HepG2 (cell line): ENCODE data around the gene SLC28A1. TPM values are rescaled to one million over a fixed set of nuclear protein-coding genes. Genes with fewer than 3 reads are reported as not detected.

Experiments
- ATF7 ChIP-seq, 2 experiments: fragments of 450-650 bp in 1 of 2; sonication (generic) in 1 of 2; formaldehyde crosslinking in 1 of 2; IDR thresholded peaks; 2 replicates each; pipeline versions ENCODE4 v1.4.0 to v1.6.1; 2016 to 2020; ENCODE audit warnings: antibody characterized with exemption in 1 of 2, mild to moderate bottlenecking in 1 of 2, missing genetic modification reagents in 1 of 2
- CENPX ChIP-seq: sonication (generic); formaldehyde crosslinking; IDR thresholded peaks from 2 replicates; pipeline ENCODE4 v1.9.0; 2021; ENCODE audit warnings: mild to moderate bottlenecking, missing genetic modification reagents, moderate library complexity
- GFI1 ChIP-seq: sonication (generic); formaldehyde crosslinking; IDR thresholded peaks from 2 replicates; pipeline ENCODE4 v1.5.0; 2020; ENCODE audit warnings: missing genetic modification reagents, mild to moderate bottlenecking, borderline replicate concordance
- NCOR1 ChIP-seq: fragments of 200-600 bp; sonication (generic); IDR thresholded peaks from 2 replicates; pipeline ENCODE4 v1.7.0; 2017; ENCODE audit warnings: antibody characterized with exemption, low read length, borderline replicate concordance
- RXRB ChIP-seq: IDR thresholded peaks from 2 replicates; pipeline ENCODE4 v1.6.1; 2016; ENCODE audit warnings: borderline replicate concordance, missing genetic modification reagents, missing compliant biosample characterization
- SATB2 ChIP-seq: sonication (generic); formaldehyde crosslinking; IDR thresholded peaks from 2 replicates; pipeline ENCODE4 v1.5.0; 2020; ENCODE audit warnings: missing genetic modification reagents
- SYNCRIP ChIP-seq: fragments of 200-400 bp; formaldehyde crosslinking; IDR thresholded peaks from 2 replicates; pipeline ENCODE4 v1.6.1; 2018; ENCODE audit warnings: mild to moderate bottlenecking, low read depth, low read length; ENCODE audit not compliant: insufficient read depth
- ZFYVE20 ChIP-seq: sonication (generic); formaldehyde crosslinking; IDR thresholded peaks from 2 replicates; pipeline ENCODE4 v1.8.0; 2023; ENCODE audit warnings: low read depth, mild to moderate bottlenecking, moderate library complexity, missing genetic modification reagents, borderline replicate concordance
- polyA plus RNA-seq, 8 experiments: library from polyadenylated mRNA; depleted of rRNA in 3 of 8; stranded (reverse) in 7 of 8; unstranded in 1 of 8; fragments of >200 nt; fragmentation: Illumina TruSeq in 4 of 8; extraction: Trizol in 4 of 8; gene quantifications; 2 replicates each; pipeline versions ENCODE4 v1.2.1 to v1.2.3, GENCODE V29; 2011 to 2016; ENCODE audit warnings: low read depth in 4 of 8, missing spikeins in 1 of 8, mixed read lengths in 1 of 8; ENCODE audit not compliant: insufficient read depth in 1 of 8
- total RNA-seq, 5 experiments: library from RNA; depleted of rRNA; stranded (reverse); fragments of >200 nt; fragmentation: Illumina TruSeq; extraction: Trizol; gene quantifications; 2 replicates each; pipeline ENCODE4 v1.2.3, GENCODE V29; 2016; ENCODE audit warnings: low read depth in 1 of 5
- TF ChIP-seq, protein P1 (sequence below): sonication (generic); formaldehyde crosslinking; IDR thresholded peaks from 2 replicates; pipeline ENCODE4 v1.5.0; 2020; ENCODE audit warnings: missing genetic modification reagents, mild to moderate bottlenecking, borderline replicate concordance
- TF ChIP-seq, protein P2 (sequence below): sonication (generic); formaldehyde crosslinking; IDR thresholded peaks from 2 replicates; pipeline ENCODE4 v1.4.0; 2020; ENCODE audit warnings: mild to moderate bottlenecking, missing genetic modification reagents
- TF ChIP-seq, protein P3 (sequence below): sonication (generic); formaldehyde crosslinking; IDR thresholded peaks from 2 replicates; pipeline ENCODE4 v1.4.0; 2020; ENCODE audit warnings: missing genetic modification reagents
- TF ChIP-seq, protein P4 (sequence below): IDR thresholded peaks from 2 replicates; pipeline ENCODE4 v1.6.1; 2016; ENCODE audit warnings: mild to moderate bottlenecking

The SLC28A1 gene
- total and polyA plus RNA-seq, 2 of the 13 experiments (the other 11 are each of a cell fraction or from before 2014, with no cell fraction given): 0.31 to 5.8 TPM

DNA sequence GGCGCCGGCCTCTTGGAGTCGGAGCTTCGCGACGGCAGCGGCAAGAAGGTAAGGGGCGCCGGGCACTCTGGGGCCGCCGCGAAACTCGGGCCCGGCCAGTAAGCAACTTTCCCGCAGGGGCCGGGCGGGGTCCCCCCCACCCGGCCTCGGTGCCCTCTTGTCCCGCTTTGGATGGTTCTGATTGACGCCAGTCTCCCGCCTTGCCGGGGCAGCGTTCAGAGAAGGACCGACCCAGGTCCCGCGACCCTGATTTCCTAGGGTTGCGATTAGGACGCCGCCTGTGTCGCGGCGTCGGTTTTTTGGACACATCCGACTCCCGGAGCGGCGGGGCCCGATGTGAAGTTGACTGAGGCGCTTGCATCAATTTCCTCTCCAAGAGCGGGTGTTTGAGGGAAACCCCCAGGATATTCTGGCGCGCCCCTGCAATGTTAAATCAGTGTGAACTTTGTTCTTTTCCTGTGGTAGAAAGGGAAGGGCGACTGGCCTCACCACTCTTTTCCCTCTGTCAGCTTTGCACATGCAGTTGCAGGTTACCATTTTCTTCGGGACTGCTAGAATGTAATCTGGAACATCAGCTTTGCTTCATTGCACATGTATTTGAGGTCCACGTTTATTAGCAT lies 97.9 kb downstream of the SLC28A1 start (continued):
- TF ChIP-seq, protein P1, sequence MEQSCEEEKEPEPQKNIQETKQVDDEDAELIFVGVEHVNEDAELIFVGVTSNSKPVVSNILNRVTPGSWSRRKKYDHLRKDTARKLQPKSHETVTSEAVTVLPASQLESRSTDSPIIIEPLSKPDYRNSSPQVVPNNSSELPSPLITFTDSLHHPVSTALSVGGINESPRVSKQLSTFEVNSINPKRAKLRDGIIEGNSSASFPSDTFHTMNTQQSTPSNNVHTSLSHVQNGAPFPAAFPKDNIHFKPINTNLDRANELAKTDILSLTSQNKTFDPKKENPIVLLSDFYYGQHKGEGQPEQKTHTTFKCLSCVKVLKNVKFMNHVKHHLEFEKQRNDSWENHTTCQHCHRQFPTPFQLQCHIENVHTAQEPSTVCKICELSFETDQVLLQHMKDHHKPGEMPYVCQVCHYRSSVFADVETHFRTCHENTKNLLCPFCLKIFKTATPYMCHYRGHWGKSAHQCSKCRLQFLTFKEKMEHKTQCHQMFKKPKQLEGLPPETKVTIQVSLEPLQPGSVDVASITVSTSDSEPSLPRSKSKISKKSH (CRISPR knock-in tag): no peak
- TF ChIP-seq ATF7 (IDR thresholded peaks at IDR 0.05) (no peak), ATF7 (CRISPR knock-in tag; IDR thresholded peaks at IDR 0.05) (no peak), SATB2 (CRISPR knock-in tag) (no peak), ZFYVE20 (CRISPR knock-in tag) (no peak), NCOR1 (peak; percentile 43; the same call in 1 of the 2 replicates), CENPX (CRISPR knock-in tag) (no peak), SYNCRIP (no peak), GFI1 (peak; percentile 49), RXRB (peak; percentile 39; the same call in 1 of the 2 replicates)
- TF ChIP-seq, protein P2, sequence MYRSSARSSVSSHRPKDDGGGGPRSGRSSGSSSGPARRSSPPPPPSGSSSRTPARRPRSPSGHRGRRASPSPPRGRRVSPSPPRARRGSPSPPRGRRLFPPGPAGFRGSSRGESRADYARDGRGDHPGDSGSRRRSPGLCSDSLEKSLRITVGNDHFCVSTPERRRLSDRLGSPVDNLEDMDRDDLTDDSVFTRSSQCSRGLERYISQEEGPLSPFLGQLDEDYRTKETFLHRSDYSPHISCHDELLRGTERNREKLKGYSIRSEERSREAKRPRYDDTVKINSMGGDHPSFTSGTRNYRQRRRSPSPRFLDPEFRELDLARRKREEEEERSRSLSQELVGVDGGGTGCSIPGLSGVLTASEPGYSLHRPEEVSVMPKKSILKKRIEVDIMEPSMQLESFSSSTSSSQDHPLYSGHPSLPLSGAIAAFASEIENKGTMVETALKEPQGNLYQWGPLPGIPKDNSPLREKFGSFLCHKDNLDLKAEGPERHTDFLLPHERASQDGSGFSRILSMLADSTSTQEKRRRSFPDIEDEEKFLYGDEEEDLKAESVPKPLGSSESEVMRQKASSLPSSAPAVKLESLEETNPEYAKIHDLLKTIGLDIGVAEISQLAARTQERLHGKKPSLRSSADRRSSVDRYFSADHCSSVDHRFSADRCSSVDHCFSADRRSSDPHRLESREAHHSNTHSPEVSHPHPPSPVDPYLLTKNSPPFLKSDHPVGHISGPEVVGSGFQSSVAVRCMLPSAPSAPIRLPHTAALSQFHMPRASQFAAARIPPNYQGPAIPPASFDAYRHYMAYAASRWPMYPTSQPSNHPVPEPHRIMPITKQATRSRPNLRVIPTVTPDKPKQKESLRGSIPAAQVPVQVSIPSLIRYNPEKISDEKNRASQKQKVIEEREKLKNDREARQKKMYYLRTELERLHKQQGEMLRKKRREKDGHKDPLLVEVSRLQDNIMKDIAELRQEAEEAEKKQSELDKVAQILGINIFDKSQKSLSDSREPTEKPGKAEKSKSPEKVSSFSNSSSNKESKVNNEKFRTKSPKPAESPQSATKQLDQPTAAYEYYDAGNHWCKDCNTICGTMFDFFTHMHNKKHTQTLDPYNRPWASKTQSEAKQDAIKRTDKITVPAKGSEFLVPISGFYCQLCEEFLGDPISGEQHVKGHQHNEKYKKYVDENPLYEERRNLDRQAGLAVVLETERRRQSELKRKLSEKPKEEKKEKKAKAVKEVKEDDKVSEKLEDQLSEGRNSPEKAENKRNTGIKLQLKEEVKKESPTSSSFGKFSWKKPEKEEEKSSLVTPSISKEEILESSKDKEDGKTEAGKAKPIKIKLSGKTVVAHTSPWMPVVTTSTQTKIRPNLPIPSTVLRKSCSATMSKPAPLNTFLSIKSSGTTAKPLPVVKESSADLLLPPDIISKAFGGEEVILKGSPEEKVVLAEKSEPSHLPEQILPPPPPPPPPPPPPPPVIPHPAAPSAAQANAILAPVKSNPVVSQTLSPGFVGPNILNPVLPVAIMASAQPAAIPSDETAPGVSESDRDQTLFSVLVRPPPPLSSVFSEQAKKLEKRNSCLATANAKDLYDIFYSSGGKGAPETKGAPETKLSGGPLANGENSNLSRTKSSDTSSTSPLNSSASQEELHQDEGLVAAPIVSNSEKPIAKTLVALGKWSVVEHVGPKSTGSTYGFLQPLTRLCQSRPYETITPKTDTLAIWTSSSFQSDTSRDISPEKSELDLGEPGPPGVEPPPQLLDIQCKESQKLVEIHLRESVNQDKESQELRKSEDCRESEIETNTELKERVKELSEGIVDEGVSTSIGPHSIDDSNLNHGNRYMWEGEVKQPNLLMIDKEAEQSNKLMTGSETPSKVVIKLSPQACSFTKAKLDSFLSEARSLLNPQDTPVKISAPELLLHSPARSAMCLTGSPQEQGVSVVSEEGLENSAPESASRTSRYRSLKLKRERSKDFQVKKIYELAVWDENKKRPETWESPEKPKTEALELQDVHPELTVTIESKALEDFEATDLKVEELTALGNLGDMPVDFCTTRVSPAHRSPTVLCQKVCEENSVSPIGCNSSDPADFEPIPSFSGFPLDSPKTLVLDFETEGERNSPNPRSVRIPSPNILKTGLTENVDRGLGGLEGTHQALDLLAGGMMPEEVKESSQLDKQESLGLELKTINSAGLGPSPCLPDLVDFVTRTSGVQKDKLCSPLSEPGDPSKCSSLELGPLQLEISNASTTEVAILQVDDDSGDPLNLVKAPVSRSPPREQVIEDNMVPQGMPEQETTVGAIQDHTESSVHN: no peak
- TF ChIP-seq, protein P3, sequence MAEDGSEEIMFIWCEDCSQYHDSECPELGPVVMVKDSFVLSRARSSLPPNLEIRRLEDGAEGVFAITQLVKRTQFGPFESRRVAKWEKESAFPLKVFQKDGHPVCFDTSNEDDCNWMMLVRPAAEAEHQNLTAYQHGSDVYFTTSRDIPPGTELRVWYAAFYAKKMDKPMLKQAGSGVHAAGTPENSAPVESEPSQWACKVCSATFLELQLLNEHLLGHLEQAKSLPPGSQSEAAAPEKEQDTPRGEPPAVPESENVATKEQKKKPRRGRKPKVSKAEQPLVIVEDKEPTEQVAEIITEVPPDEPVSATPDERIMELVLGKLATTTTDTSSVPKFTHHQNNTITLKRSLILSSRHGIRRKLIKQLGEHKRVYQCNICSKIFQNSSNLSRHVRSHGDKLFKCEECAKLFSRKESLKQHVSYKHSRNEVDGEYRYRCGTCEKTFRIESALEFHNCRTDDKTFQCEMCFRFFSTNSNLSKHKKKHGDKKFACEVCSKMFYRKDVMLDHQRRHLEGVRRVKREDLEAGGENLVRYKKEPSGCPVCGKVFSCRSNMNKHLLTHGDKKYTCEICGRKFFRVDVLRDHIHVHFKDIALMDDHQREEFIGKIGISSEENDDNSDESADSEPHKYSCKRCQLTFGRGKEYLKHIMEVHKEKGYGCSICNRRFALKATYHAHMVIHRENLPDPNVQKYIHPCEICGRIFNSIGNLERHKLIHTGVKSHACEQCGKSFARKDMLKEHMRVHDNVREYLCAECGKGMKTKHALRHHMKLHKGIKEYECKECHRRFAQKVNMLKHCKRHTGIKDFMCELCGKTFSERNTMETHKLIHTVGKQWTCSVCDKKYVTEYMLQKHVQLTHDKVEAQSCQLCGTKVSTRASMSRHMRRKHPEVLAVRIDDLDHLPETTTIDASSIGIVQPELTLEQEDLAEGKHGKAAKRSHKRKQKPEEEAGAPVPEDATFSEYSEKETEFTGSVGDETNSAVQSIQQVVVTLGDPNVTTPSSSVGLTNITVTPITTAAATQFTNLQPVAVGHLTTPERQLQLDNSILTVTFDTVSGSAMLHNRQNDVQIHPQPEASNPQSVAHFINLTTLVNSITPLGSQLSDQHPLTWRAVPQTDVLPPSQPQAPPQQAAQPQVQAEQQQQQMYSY: peak; percentile 83; the same call in 1 of the 2 replicates
- TF ChIP-seq, protein P4, sequence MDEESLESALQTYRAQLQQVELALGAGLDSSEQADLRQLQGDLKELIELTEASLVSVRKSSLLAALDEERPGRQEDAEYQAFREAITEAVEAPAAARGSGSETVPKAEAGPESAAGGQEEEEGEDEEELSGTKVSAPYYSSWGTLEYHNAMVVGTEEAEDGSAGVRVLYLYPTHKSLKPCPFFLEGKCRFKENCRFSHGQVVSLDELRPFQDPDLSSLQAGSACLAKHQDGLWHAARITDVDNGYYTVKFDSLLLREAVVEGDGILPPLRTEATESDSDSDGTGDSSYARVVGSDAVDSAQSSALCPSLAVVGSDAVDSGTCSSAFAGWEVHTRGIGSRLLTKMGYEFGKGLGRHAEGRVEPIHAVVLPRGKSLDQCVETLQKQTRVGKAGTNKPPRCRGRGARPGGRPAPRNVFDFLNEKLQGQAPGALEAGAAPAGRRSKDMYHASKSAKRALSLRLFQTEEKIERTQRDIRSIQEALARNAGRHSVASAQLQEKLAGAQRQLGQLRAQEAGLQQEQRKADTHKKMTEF (CRISPR knock-in tag): peak; percentile 22; the same call in 1 of the 2 replicates
